Measurements from ENCODE around the gene HSPG2. TPM values are rescaled to one million over a fixed set of nuclear protein-coding genes. Genes with fewer than 3 reads are reported as not detected.

HSPG2 gene
- total RNA-seq, 1 donor from 2014 or later: 179 TPM

GRCh38 chr1:21961337-21961736, 24.2 kb upstream of the HSPG2 start:
- H3K9me3 ChIP-seq: no peaks in the 10 kb centered on the region

GRCh38 chr1:21956720-21957552, 19.8 kb upstream of the HSPG2 start:
- H3K4me3 ChIP-seq: no peak overlapping the region
- H3K4me1 ChIP-seq: peaks cover 35% of the 10 kb centered on the region
- intact Hi-C loops (cut with DNase I): no loop called here
- DNase-seq (ENCODE audit: extremely low spot score in 2 of 2): no peak
- no peaks in the 10 kb centered on the region for H3K9me3 ChIP-seq
- no peaks in the 10 kb centered on the region for H3K27me3 ChIP-seq
- H3K36me3 ChIP-seq: no peaks in the 10 kb centered on the region
- peak overlapping the region; percentile 66 for H3K27ac ChIP-seq
- TF ChIP-seq CTCF (IDR thresholded peaks at IDR 0.05): no peak
- peak in 1 of 2 donors; percentile 40 for TF ChIP-seq POLR2AphosphoS5 (IDR thresholded peaks at IDR 0.05; ENCODE audit: insufficient read depth in 1 of 2, low read depth in 1 of 2)
- no peak for TF ChIP-seq POLR2A (IDR thresholded peaks at IDR 0.05)

More at GRCh38 chr1:21961337-21961736, 24.2 kb upstream of the HSPG2 start:
- H3K27me3 ChIP-seq: no peaks in the 10 kb centered on the region
- TF ChIP-seq CTCF (IDR thresholded peaks at IDR 0.05) (no peak), POLR2AphosphoS5 (IDR thresholded peaks at IDR 0.05; ENCODE audit: insufficient read depth in 1 of 2, low read depth in 1 of 2) (no peak), POLR2A (IDR thresholded peaks at IDR 0.05) (no peak)
- no peak overlapping the region for H3K27ac ChIP-seq
- H3K4me3 ChIP-seq: no peak overlapping the region
- no peak for DNase-seq (ENCODE audit: extremely low spot score in 2 of 2)
- H3K4me1 ChIP-seq: peaks cover 23% of the 10 kb centered on the region
- intact Hi-C loops (cut with DNase I): no loop called here
- H3K36me3 ChIP-seq: no peaks in the 10 kb centered on the region

DNA sequence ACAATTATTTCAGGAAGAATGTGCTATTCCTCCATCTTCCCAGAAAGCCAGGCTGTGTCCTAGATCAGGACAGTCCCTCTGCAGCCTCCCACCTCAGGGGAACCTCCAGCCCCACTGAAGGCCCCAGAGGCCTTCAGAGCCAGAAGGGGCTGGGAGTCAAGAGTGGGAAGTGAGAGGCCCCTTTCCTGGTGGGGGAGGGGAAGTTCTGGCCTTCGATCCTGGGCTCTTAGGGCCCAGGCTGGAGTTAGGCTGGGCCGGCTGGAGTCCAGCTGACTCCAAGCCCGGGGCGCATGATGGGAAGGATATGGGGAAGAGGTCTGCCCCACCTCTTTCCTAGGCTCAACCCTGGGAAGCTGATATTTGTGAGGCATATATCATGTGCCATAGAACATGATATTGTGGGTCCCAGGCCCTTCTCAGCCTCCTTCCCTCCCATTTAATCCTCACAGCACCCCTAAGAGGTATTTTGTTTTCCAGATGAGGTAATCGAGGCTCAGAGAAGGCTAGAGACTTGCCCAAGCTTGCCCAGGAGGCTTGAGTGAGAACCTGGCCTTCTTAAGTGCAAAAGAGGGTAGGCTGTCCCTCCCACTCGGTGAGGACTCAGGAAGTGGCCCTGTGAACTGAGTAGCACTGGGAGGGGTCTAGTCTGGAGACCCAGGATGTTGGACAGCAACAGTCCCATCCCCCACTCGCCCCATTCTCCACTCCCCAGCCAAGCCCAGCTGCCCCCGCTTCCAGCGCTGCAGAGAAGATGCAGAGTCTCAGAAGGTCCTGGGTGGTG, 18.6 kb upstream of the HSPG2 start:
- Histone ChIP-seq H3K36me3 (no peaks in the 10 kb centered on the region), H3K4me1 (peaks cover 35% of the 10 kb centered on the region), H3K27ac (peak overlapping the region; percentile 66), H3K9me3 (no peaks in the 10 kb centered on the region), H3K4me3 (no peak overlapping the region), H3K27me3 (no peaks in the 10 kb centered on the region)
- intact Hi-C loops (cut with DNase I): no loop called here
- DNase-seq (ENCODE audit: extremely low spot score in 2 of 2): peak in 1 of 2 donors; percentile 83
- TF ChIP-seq POLR2A (IDR thresholded peaks at IDR 0.05) (no peak), POLR2AphosphoS5 (IDR thresholded peaks at IDR 0.05; ENCODE audit: insufficient read depth in 1 of 2, low read depth in 1 of 2) (peak in 1 of 2 donors; percentile 19)

DNA sequence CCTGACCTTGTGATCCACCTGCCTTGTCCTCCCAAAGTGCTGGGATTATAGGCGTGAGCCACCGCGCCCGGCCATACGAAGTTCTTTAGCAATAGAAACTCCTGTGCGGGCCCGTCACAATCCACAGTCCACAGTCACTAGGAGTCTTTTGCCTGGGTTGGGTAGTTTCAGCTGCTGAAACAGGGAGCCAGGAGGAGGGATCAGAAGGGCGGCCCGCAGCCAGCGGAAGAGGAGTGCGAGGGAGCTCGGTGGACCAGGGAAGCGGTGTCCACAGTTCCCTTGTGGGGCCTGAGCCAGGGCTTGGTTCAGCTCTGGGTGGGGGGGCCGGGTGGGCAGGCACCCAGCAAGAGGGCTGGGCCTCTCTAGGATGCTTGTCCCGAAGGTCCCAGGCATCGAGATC, 17.9 kb upstream of the HSPG2 start:
- peaks cover 35% of the 10 kb centered on the region for H3K4me1 ChIP-seq
- H3K27me3 ChIP-seq: no peaks in the 10 kb centered on the region
- no peaks in the 10 kb centered on the region for H3K36me3 ChIP-seq
- peak overlapping the region; percentile 66 for H3K27ac ChIP-seq
- H3K9me3 ChIP-seq: no peaks in the 10 kb centered on the region
- no peak for TF ChIP-seq POLR2A (IDR thresholded peaks at IDR 0.05)
- no peak for TF ChIP-seq CTCF (IDR thresholded peaks at IDR 0.05)
- no peak for TF ChIP-seq POLR2AphosphoS5 (IDR thresholded peaks at IDR 0.05; ENCODE audit: insufficient read depth in 1 of 2, low read depth in 1 of 2)
- H3K4me3 ChIP-seq: no peak overlapping the region
- peak in 1 of 2 donors; percentile 88 for DNase-seq (ENCODE audit: extremely low spot score in 2 of 2)
- intact Hi-C loops (cut with DNase I): no loop called here

DNA sequence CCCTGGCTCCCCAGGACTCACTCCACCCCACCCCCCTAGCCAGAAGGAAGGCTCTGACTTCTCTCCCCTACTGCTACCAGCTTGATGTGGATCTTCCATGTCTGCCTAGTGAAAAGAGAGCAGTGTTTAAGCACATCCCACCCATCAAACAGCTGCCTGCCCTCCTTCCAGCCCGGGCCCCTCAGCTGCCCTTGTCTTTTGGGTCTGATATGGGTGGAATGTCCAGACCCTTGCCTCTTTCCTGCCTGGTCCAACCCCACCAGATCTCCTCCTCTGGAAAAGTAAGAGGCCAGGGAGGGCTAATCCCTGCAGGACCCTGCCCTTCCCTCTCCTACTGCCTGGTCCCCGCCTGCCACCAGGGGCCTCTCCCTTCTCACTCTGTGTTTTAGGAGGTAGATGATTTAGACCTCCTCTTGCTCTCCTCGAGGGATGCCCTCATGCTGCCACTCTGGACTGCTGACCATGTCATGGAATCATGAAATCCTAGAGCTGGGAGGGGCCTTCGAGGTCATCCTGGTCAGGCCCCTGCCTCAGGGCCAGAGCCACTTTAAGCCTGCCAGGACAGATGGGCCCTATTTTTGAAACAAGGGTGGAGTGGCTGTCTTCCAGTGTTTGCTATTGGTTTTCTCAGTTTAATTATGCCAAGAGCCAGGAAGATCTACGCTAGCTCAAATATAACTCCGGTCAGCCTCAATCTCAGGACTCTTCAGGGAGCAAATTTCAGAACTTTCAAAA, 15.8 kb upstream of the HSPG2 start:
- Histone ChIP-seq H3K4me3 (no peak overlapping the region), H3K9me3 (no peaks in the 10 kb centered on the region), H3K4me1 (peaks cover 29% of the 10 kb centered on the region), H3K36me3 (no peaks in the 10 kb centered on the region), H3K27me3 (no peaks in the 10 kb centered on the region), H3K27ac (no peak overlapping the region)
- intact Hi-C loops (cut with DNase I): no loop called here
- no peak for DNase-seq (ENCODE audit: extremely low spot score in 2 of 2)
- TF ChIP-seq CTCF (IDR thresholded peaks at IDR 0.05) (no peak), POLR2A (IDR thresholded peaks at IDR 0.05) (no peak), POLR2AphosphoS5 (IDR thresholded peaks at IDR 0.05; ENCODE audit: insufficient read depth in 1 of 2, low read depth in 1 of 2) (no peak)
